HG03103 (cell line): ENCODE data around the gene CEP89.
"Not testable (repeated sequence)": the region's sequence is repeated elsewhere in the genome, so short reads cannot be mapped to it uniquely, and the experiment has no call there.

Source experiments
- ATAC-seq: cut with Tn5 transposase; IDR thresholded peaks from one replicate; pipeline ENCODE4 v1.9.1; 2021; ENCODE audit warnings: low read depth; ENCODE audit not compliant: unreplicated experiment

CEP89 gene

GRCh38 chr19:32856818-32857217 lies 114.9 kb downstream of the CEP89 start:
- ATAC-seq, result not testable (repeated sequence)

DNA sequence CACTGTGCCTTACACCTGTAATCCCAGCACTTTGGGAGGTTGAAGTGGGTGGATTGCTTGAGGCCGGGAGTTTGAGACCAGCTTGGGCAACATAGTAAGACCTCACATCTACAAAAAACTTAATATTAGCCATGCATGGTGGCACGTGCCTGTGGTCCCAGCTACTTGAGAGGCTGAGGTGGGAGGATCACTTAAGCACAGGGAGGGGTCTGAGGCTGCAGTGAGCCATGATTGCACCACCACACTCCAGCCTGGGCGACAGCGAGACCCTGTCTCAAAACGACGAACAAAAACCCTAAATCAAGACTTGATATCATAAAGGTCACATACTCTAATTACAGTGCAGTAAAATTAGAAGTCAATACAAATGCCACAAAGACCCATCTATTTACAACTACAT lies 119.5 kb downstream of the CEP89 start:
- no peak for ATAC-seq

- ATAC-seq, result not testable (repeated sequence)
These were observed 123.7 kb downstream of the CEP89 start for GRCh38 chr19:32848035-32848434.

GRCh38 chr19:32843716-32844245 lies 128.0 kb downstream of the CEP89 start:
- no peak for ATAC-seq

GRCh38 chr19:32842061-32842460 lies 129.7 kb downstream of the CEP89 start:
- ATAC-seq, result no peak

- ATAC-seq, result no peak
These were observed 134.2 kb downstream of the CEP89 start for GRCh38 chr19:32837531-32837930.

DNA sequence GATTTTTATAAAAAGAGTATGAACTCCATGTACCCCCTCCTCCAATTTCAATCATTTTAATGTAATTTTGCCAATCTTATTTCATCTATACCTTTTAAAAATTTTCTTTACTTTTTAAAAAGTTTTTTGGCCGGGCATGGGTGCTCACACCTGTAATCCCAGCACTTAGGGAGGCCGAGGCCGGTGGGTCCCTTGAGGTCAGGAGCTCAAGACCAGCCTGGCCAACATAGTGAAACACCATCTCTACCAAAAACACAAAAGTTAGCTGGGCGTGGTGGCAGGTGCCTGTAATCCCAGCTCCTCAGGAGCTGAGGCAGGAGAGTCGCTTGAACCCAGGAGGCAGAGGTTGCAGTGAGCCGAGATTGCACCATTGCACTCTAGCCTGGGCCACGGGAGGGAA lies 138.4 kb downstream of the CEP89 start:
- ATAC-seq, result not testable (repeated sequence)

DNA sequence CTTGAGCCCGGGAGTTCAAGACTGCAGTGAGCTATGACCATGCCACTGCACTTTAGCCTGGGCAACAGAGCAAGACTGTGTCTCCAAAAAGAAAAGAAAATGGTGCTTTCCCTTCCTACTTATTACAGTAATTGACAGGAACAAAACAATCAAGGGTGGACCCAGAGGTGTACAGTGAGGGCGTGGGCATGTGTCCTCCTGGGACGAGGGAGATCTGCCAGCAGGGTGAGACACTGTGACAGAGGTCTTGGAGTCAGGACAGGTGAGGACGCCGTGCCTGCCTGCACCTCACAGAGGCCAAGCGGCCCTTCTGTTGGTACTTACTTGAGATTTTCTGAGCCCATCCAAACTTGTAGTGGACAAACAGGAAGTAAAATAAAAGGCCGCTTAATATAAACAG lies 138.9 kb downstream of the CEP89 start:
- not testable (repeated sequence) for ATAC-seq

GRCh38 chr19:32832094-32832493 lies 139.7 kb downstream of the CEP89 start:
- not testable (repeated sequence) for ATAC-seq

DNA sequence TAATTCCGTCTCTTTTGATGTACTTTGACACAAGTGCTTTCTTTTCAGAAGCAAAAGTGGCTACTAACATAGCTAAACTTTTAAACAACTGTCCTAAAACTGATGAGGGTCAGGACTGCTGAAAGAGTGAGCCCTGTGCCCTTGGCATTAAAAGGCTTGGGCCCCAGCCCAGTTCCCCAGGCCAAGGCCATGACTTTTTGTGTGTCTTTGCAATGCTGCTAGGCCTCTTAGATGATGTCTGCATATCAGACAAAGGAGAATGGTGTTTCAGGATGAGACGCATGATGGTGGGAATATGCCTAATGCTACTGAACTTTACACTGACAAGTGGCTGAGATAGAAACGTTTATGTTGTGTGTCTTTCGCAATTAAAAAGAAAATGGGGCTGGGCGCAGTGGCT lies 140.1 kb downstream of the CEP89 start:
- no peak for ATAC-seq

DNA sequence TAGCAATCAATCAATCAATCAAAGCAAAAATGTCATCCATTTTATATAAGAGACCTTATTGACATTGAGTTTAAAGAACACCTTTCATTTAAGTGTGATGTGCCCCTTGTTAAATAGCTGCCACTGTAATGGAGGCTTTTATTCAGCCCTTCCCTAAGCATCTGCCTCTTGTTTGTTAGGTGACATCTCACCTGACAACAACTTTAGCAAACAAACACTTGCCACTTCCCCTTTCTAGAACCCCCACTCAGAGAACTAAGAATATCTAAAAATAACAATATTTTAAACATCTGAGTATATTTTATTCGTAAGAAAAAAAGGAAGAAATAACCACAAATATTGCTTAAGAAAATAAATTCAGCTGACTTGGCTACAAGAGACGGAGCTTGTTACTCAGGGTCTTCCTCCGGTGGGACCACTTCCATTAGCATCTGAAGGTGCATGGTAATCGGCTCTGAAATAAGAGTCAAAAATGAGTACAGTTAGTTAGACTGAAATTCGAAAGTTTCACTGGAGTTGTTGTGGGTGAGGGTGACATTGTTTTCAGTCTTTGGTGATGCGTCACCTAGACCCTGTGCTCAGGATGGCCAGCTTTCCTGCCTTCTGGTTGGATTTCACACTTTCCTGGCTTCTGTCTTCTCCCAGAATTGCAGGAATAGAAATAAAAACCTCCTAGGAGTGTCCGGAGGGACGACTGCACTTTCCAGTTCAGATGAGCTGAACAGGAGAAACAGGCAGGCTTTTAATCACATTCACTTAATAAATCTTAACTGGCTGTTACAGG lies 141.3 kb downstream of the CEP89 start:
- no peak for ATAC-seq

DNA sequence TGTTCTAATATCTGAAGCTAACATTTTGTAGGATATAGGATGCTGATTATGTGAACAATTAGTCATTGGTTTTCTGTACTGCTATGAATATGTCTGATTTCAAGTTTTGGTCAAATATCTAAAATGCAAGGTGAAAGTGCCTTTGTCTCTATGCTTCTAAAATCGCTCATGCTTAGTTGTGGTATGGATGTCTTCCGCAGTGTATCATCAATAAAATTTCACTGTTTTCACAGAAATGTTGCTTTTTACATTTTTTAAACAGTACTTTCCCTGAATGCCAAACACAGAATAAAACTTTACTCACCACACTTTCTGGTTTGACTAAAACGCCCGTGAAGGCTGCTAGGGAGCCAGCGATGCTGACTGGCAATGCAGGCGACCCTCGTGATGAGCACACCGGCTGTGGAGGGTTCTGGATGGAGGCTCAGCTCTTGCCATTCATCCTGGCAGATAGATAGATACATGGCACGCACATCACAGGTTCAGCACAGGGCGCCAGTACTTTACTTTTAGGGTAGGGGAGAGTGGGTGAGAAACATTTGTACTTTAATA lies 142.3 kb downstream of the CEP89 start:
- ATAC-seq, result no peak

DNA sequence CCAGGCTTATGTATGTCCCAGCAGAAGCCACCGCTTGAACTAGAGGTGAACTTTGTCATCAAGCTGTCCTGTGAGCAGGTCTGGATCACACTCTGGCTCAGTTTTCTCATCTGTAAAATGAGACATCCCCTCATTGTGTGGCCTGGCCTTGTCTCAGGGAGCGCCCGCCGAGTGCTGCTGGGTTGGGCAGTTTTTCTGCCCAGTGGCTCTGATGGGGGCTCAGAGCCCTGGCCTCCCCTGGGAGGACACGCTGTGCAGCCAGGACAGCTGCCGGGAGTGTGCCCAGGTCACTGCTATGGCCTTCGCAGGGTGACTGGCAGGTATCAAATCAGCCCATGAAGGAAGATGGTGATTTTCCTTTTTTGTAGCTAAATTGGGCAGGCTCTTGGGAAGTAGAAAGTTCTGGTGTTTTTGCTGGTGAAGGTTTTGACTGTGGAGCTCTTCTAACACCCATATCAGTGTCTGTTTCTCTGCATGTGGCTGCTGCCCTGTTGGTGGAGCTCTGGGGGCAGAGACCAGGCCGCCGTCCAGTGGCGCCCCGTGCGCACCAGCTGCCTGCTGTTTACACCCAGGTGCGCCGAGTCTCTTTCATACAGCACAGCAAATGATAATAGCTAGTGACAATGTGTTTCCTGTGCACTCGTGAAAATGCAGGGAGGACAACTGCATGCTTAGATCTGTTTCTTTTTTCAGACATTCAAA lies 143.0 kb downstream of the CEP89 start:
- ATAC-seq, result no peak

GRCh38 chr19:32828139-32828538 lies 143.6 kb downstream of the CEP89 start:
- ATAC-seq, result no peak
